Activated CD8-positive, alpha-beta T cell treated with anti-CD3 and anti-CD28 coated beads for 36 hours (primary cell): ENCODE data around the gene TFG. TPM values are rescaled to one million over a fixed set of nuclear protein-coding genes. Genes with fewer than 3 reads are reported as not detected.

Source experiments
- ATAC-seq: fragments of 200-7000 bp; cut with Tn5 transposase; one replicate; pipeline ENCODE4 v1.10.0; 2021; ENCODE audit warnings: mild to moderate bottlenecking, moderate library complexity
- CTCF ChIA-PET: fragments of 350-600 bp; sonication (Branson Sonifier 250); formaldehyde crosslinking; loops from one replicate; lab custom pipeline; 2021; ENCODE audit warnings: antibody characterized with exemption; lab: Charles Lee
- POLR2A ChIA-PET: fragments of 350-600 bp; sonication (Branson Sonifier 250); formaldehyde crosslinking; loops from one replicate; lab custom pipeline; 2021; ENCODE audit warnings: antibody characterized with exemption; lab: Charles Lee
- DNase-seq: peaks from one replicate; pipeline ENCODE4 v3.0.0-alpha.2; 2020
- H3K27ac Mint-ChIP-seq: one replicate; pipeline ENCODE4 v1.8.0; 2021; ENCODE audit warnings: mild to moderate bottlenecking, mixed read lengths
- H3K27me3 Mint-ChIP-seq: one replicate; pipeline ENCODE4 v1.8.0; 2021; ENCODE audit warnings: mixed read lengths
- H3K36me3 Mint-ChIP-seq: one replicate; pipeline ENCODE4 v1.8.0; 2021; ENCODE audit warnings: low read depth, mixed read lengths
- H3K4me1 Mint-ChIP-seq: one replicate; pipeline ENCODE4 v1.8.0; 2021; ENCODE audit warnings: low read depth, mixed read lengths
- H3K4me3 Mint-ChIP-seq: one replicate; pipeline ENCODE4 v1.8.0; 2021; ENCODE audit warnings: mild to moderate bottlenecking, moderate library complexity, mixed read lengths
- H3K9me3 Mint-ChIP-seq: one replicate; pipeline ENCODE4 v1.8.0; 2021; ENCODE audit warnings: mixed read lengths
- intact Hi-C: fragments of 100-400 bp; cut with micrococcal nuclease; formaldehyde crosslinking; loops from one replicate; pipeline ENCODE4 v1.10.0; 2022
- total RNA-seq, 2 experiments: library from RNA; stranded (reverse); gene quantifications; one replicate each; pipeline ENCODE4 v1.2.3, GENCODE V29; 2021
- TF ChIP-seq, protein P1 (sequence below): fragments of 200-600 bp; IDR thresholded peaks from one replicate; pipeline ENCODE4 v1.8.0; 2022; ENCODE audit warnings: antibody characterized with exemption, mild to moderate bottlenecking

TFG gene
- total RNA-seq, 2 experiments from 2014 or later: 59.2 TPM

- POLR2A ChIA-PET: no interaction called here
- Mint-ChIP-seq H3K36me3 (no peaks in the 10 kb centered on the region), H3K4me1 (no peaks in the 10 kb centered on the region), H3K27me3 (no peaks in the 10 kb centered on the region), H3K27ac (no peak overlapping the region), H3K4me3 (no peak overlapping the region), H3K9me3 (peaks cover 2% of the 10 kb centered on the region)
- no peak for DNase-seq
- CTCF ChIA-PET: no interaction called here
- intact Hi-C loops: no loop called here
- TF ChIP-seq, protein P1, sequence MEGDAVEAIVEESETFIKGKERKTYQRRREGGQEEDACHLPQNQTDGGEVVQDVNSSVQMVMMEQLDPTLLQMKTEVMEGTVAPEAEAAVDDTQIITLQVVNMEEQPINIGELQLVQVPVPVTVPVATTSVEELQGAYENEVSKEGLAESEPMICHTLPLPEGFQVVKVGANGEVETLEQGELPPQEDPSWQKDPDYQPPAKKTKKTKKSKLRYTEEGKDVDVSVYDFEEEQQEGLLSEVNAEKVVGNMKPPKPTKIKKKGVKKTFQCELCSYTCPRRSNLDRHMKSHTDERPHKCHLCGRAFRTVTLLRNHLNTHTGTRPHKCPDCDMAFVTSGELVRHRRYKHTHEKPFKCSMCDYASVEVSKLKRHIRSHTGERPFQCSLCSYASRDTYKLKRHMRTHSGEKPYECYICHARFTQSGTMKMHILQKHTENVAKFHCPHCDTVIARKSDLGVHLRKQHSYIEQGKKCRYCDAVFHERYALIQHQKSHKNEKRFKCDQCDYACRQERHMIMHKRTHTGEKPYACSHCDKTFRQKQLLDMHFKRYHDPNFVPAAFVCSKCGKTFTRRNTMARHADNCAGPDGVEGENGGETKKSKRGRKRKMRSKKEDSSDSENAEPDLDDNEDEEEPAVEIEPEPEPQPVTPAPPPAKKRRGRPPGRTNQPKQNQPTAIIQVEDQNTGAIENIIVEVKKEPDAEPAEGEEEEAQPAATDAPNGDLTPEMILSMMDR: no peak
- no peak for ATAC-seq
These were observed 72.0 kb downstream of the TFG start for GRCh38 chr3:100781301-100781700.

- ChIA-PET CTCF (interaction anchor here (1.3 kb wide), 1 partner anchor 319 kb away, joined by 3 read pairs; no protein-coding TSS in a partner anchor), POLR2A (no interaction called here)
- TF ChIP-seq, protein P1: no peak
These were observed 73.1 kb downstream of the TFG start for GRCh38 chr3:100782348-100782747.

DNA sequence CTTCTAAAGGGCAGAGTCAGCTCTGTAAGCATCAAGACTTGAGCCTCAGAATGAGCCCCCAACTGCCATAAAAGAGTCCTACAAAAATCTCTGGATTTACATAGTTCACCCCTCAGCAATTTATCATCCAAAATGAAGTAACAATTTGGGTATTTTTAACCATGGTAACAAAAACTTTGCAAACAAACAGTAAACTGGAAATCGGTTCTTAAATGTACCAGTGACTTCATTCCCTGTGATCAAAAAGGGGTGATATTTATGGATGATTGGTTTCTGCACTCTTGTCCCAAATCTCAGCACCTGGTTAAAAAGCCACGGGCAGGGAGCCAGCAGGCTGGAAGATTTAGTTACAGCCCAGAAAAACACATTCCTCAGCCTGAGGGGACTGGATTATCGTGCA, 73.6 kb downstream of the TFG start:
- ATAC-seq: no peak
- DNase-seq: no peak
- Mint-ChIP-seq H3K4me3 (no peak overlapping the region), H3K36me3 (no peaks in the 10 kb centered on the region), H3K27me3 (no peaks in the 10 kb centered on the region), H3K4me1 (no peaks in the 10 kb centered on the region), H3K27ac (no peak overlapping the region), H3K9me3 (peaks cover 2% of the 10 kb centered on the region)
- TF ChIP-seq, protein P1: no peak
- POLR2A ChIA-PET: interaction anchor here (1.0 to 1.1 kb wide), 2 partner anchors 12 to 104 kb away, joined by 3 to 4 read pairs; no protein-coding TSS in a partner anchor
- intact Hi-C loops: no loop called here
- CTCF ChIA-PET: interaction anchor here (1.3 kb wide), 1 partner anchor 320 kb away, joined by 3 read pairs; no protein-coding TSS in a partner anchor

More at GRCh38 chr3:100782348-100782747, 73.1 kb downstream of the TFG start:
- Mint-ChIP-seq H3K36me3 (no peaks in the 10 kb centered on the region), H3K9me3 (peaks cover 2% of the 10 kb centered on the region), H3K27me3 (no peaks in the 10 kb centered on the region), H3K4me1 (no peaks in the 10 kb centered on the region), H3K27ac (no peak overlapping the region), H3K4me3 (no peak overlapping the region)
- intact Hi-C loops: no loop called here
- ATAC-seq (no peak), DNase-seq (no peak)

GRCh38 chr3:100783619-100784018, 74.3 kb downstream of the TFG start:
- intact Hi-C loops: no loop called here
- no peak for DNase-seq
- no peak for ATAC-seq
- ChIA-PET POLR2A (interaction anchor here (1.0 to 1.1 kb wide), 2 partner anchors 13 to 105 kb away, joined by 3 to 4 read pairs; no protein-coding TSS in a partner anchor), CTCF (no interaction called here)
- no peaks in the 10 kb centered on the region for H3K27me3 Mint-ChIP-seq
- H3K4me3 Mint-ChIP-seq: no peak overlapping the region
- TF ChIP-seq, protein P1: no peak
- peaks cover 2% of the 10 kb centered on the region for H3K9me3 Mint-ChIP-seq
- H3K36me3 Mint-ChIP-seq: no peaks in the 10 kb centered on the region
- no peak overlapping the region for H3K27ac Mint-ChIP-seq
- no peaks in the 10 kb centered on the region for H3K4me1 Mint-ChIP-seq

DNA sequence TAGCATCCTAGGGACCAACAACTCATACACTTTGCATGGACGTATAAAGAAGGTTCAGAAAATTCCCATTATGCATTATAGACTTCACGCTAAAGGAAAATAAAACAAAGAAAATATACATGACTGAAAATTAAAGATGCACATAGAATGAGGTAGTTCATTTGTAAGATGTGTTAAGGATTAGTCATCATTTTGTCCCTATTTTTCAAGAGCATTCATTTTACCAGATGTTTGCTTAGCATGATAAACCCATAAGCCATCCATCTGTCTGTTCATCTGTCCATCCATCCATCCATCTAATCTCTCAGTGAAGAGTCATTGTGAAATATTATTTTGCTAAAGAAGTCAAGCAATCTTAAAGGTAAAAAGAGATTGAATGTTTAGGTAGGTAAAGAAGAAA, 80.3 kb downstream of the TFG start:
- ChIA-PET POLR2A (no interaction called here), CTCF (no interaction called here)
- DNase-seq (no peak), ATAC-seq (no peak)
- intact Hi-C loops: no loop called here
- Mint-ChIP-seq H3K27me3 (peaks cover 3% of the 10 kb centered on the region), H3K4me1 (no peaks in the 10 kb centered on the region), H3K4me3 (no peak overlapping the region), H3K27ac (no peak overlapping the region), H3K36me3 (no peaks in the 10 kb centered on the region), H3K9me3 (peaks cover 2% of the 10 kb centered on the region)
- TF ChIP-seq, protein P1: no peak
